Measurements from ENCODE around the gene CEP72.

The CEP72 gene

GRCh38 chr5:617896-618295 is 5.8 kb downstream of the CEP72 start:
- Mint-ChIP-seq H3K27me3 (no peaks in the 10 kb centered on the region), H3K4me1 (peaks cover 31% of the 10 kb centered on the region), H3K36me3 (ENCODE audit: insufficient read depth) (peaks cover 17% of the 10 kb centered on the region), H3K9me3 (no peaks in the 10 kb centered on the region), H3K4me3 (no peak overlapping the region), H3K27ac (ENCODE audit: low read depth) (no peak overlapping the region)
- ATAC-seq (replicated peaks; ENCODE audit: extremely low read depth, poor library complexity, severe bottlenecking) (no peak), DNase-seq (ENCODE audit: low spot score in 2 of 2) (no peak)

GRCh38 chr5:618450-618849 is 6.3 kb downstream of the CEP72 start:
- Mint-ChIP-seq H3K36me3 (ENCODE audit: insufficient read depth) (peaks cover 15% of the 10 kb centered on the region), H3K4me3 (no peak overlapping the region), H3K9me3 (no peaks in the 10 kb centered on the region), H3K4me1 (peaks cover 27% of the 10 kb centered on the region), H3K27ac (ENCODE audit: low read depth) (no peak overlapping the region), H3K27me3 (no peaks in the 10 kb centered on the region)
- DNase-seq (ENCODE audit: low spot score in 2 of 2) (no peak), ATAC-seq (replicated peaks; ENCODE audit: extremely low read depth, poor library complexity, severe bottlenecking) (no peak)

- DNase-seq (ENCODE audit: low spot score in 2 of 2): no peak
- ATAC-seq (replicated peaks; ENCODE audit: extremely low read depth, poor library complexity, severe bottlenecking): no peak
- Mint-ChIP-seq H3K9me3 (no peaks in the 10 kb centered on the region), H3K36me3 (ENCODE audit: insufficient read depth) (peaks cover 14% of the 10 kb centered on the region), H3K27me3 (no peaks in the 10 kb centered on the region), H3K4me3 (no peak overlapping the region), H3K4me1 (peaks cover 22% of the 10 kb centered on the region), H3K27ac (ENCODE audit: low read depth) (no peak overlapping the region)
These were observed 7.3 kb downstream of the CEP72 start for GRCh38 chr5:619444-619843.

GRCh38 chr5:620152-620551 is 8.0 kb downstream of the CEP72 start:
- H3K27me3 Mint-ChIP-seq: no peaks in the 10 kb centered on the region
- H3K9me3 Mint-ChIP-seq: no peaks in the 10 kb centered on the region
- no peak for ATAC-seq (replicated peaks; ENCODE audit: extremely low read depth, poor library complexity, severe bottlenecking)
- H3K4me1 Mint-ChIP-seq: peaks cover 16% of the 10 kb centered on the region
- DNase-seq (ENCODE audit: low spot score in 2 of 2): no peak
- H3K36me3 Mint-ChIP-seq (ENCODE audit: insufficient read depth): peaks cover 13% of the 10 kb centered on the region
- H3K27ac Mint-ChIP-seq (ENCODE audit: low read depth): no peak overlapping the region
- H3K4me3 Mint-ChIP-seq: no peak overlapping the region

- Mint-ChIP-seq H3K9me3 (no peaks in the 10 kb centered on the region), H3K4me1 (peaks cover 14% of the 10 kb centered on the region), H3K27ac (ENCODE audit: low read depth) (no peak overlapping the region), H3K27me3 (no peaks in the 10 kb centered on the region), H3K36me3 (ENCODE audit: insufficient read depth) (peaks cover 14% of the 10 kb centered on the region), H3K4me3 (no peak overlapping the region)
- DNase-seq (ENCODE audit: low spot score in 2 of 2) (no peak), ATAC-seq (replicated peaks; ENCODE audit: extremely low read depth, poor library complexity, severe bottlenecking) (no peak)
These were observed 8.5 kb downstream of the CEP72 start for GRCh38 chr5:620586-621180.

- no peak for DNase-seq (ENCODE audit: low spot score in 2 of 2)
- Mint-ChIP-seq H3K4me1 (peaks cover 12% of the 10 kb centered on the region), H3K27ac (ENCODE audit: low read depth) (no peak overlapping the region), H3K9me3 (no peaks in the 10 kb centered on the region), H3K27me3 (no peaks in the 10 kb centered on the region), H3K4me3 (no peak overlapping the region), H3K36me3 (ENCODE audit: insufficient read depth) (peaks cover 13% of the 10 kb centered on the region)
- no peak for ATAC-seq (replicated peaks; ENCODE audit: extremely low read depth, poor library complexity, severe bottlenecking)
These were observed 9.2 kb downstream of the CEP72 start for GRCh38 chr5:621341-621761.

GRCh38 chr5:622359-622758 is 10.2 kb downstream of the CEP72 start:
- H3K9me3 Mint-ChIP-seq: no peaks in the 10 kb centered on the region
- no peaks in the 10 kb centered on the region for H3K27me3 Mint-ChIP-seq
- no peak overlapping the region for H3K27ac Mint-ChIP-seq (ENCODE audit: low read depth)
- H3K4me1 Mint-ChIP-seq: peaks cover 5% of the 10 kb centered on the region
- ATAC-seq (replicated peaks; ENCODE audit: extremely low read depth, poor library complexity, severe bottlenecking) (no peak), DNase-seq (ENCODE audit: low spot score in 2 of 2) (no peak)
- H3K36me3 Mint-ChIP-seq (ENCODE audit: insufficient read depth): peaks cover 11% of the 10 kb centered on the region
- H3K4me3 Mint-ChIP-seq: no peak overlapping the region

- no peaks in the 10 kb centered on the region for H3K9me3 Mint-ChIP-seq
- H3K27ac Mint-ChIP-seq (ENCODE audit: low read depth): no peak overlapping the region
- DNase-seq (ENCODE audit: low spot score in 2 of 2): no peak
- H3K4me1 Mint-ChIP-seq: peaks cover 5% of the 10 kb centered on the region
- no peak for ATAC-seq (replicated peaks; ENCODE audit: extremely low read depth, poor library complexity, severe bottlenecking)
- peaks cover 13% of the 10 kb centered on the region for H3K36me3 Mint-ChIP-seq (ENCODE audit: insufficient read depth)
- H3K27me3 Mint-ChIP-seq: no peaks in the 10 kb centered on the region
- no peak overlapping the region for H3K4me3 Mint-ChIP-seq
These were observed 10.9 kb downstream of the CEP72 start for GRCh38 chr5:622946-623522.

GRCh38 chr5:623531-623930 is 11.4 kb downstream of the CEP72 start:
- no peak for ATAC-seq (replicated peaks; ENCODE audit: extremely low read depth, poor library complexity, severe bottlenecking)
- Mint-ChIP-seq H3K36me3 (ENCODE audit: insufficient read depth) (peaks cover 12% of the 10 kb centered on the region), H3K27ac (ENCODE audit: low read depth) (no peak overlapping the region), H3K27me3 (no peaks in the 10 kb centered on the region), H3K9me3 (no peaks in the 10 kb centered on the region), H3K4me3 (no peak overlapping the region), H3K4me1 (peaks cover 5% of the 10 kb centered on the region)
- no peak for DNase-seq (ENCODE audit: low spot score in 2 of 2)

GRCh38 chr5:624118-624950 is 12.2 kb downstream of the CEP72 start:
- no peak overlapping the region for H3K4me3 Mint-ChIP-seq
- no peaks in the 10 kb centered on the region for H3K9me3 Mint-ChIP-seq

GRCh38 chr5:624951-625230 is 12.8 kb downstream of the CEP72 start:
- ATAC-seq (replicated peaks; ENCODE audit: extremely low read depth, poor library complexity, severe bottlenecking): no peak
- no peak for DNase-seq (ENCODE audit: low spot score in 2 of 2)
- Mint-ChIP-seq H3K4me3 (no peak overlapping the region), H3K9me3 (no peaks in the 10 kb centered on the region), H3K36me3 (ENCODE audit: insufficient read depth) (peaks cover 12% of the 10 kb centered on the region), H3K27me3 (no peaks in the 10 kb centered on the region), H3K27ac (ENCODE audit: low read depth) (no peak overlapping the region), H3K4me1 (peaks cover 5% of the 10 kb centered on the region)

More at GRCh38 chr5:624118-624950, 12.2 kb downstream of the CEP72 start:
- H3K4me1 Mint-ChIP-seq: peaks cover 5% of the 10 kb centered on the region
- H3K27me3 Mint-ChIP-seq: no peaks in the 10 kb centered on the region
- DNase-seq (ENCODE audit: low spot score in 2 of 2) (no peak), ATAC-seq (replicated peaks; ENCODE audit: extremely low read depth, poor library complexity, severe bottlenecking) (no peak)
- H3K36me3 Mint-ChIP-seq (ENCODE audit: insufficient read depth): peaks cover 12% of the 10 kb centered on the region
- no peak overlapping the region for H3K27ac Mint-ChIP-seq (ENCODE audit: low read depth)

GRCh38 chr5:625516-625915 is 13.4 kb downstream of the CEP72 start:
- DNase-seq (ENCODE audit: low spot score in 2 of 2): no peak
- no peak overlapping the region for H3K27ac Mint-ChIP-seq (ENCODE audit: low read depth)
- H3K36me3 Mint-ChIP-seq (ENCODE audit: insufficient read depth): peaks cover 10% of the 10 kb centered on the region
- H3K4me1 Mint-ChIP-seq: peaks cover 5% of the 10 kb centered on the region
- H3K27me3 Mint-ChIP-seq: no peaks in the 10 kb centered on the region
- no peak for ATAC-seq (replicated peaks; ENCODE audit: extremely low read depth, poor library complexity, severe bottlenecking)
- no peak overlapping the region for H3K4me3 Mint-ChIP-seq
- no peaks in the 10 kb centered on the region for H3K9me3 Mint-ChIP-seq

- H3K27me3 Mint-ChIP-seq: no peaks in the 10 kb centered on the region
- peaks cover 10% of the 10 kb centered on the region for H3K36me3 Mint-ChIP-seq (ENCODE audit: insufficient read depth)
- no peak overlapping the region for H3K4me3 Mint-ChIP-seq
- no peak for ATAC-seq (replicated peaks; ENCODE audit: extremely low read depth, poor library complexity, severe bottlenecking)
- no peaks in the 10 kb centered on the region for H3K9me3 Mint-ChIP-seq
- no peak for DNase-seq (ENCODE audit: low spot score in 2 of 2)
- H3K27ac Mint-ChIP-seq (ENCODE audit: low read depth): no peak overlapping the region
- peaks cover 5% of the 10 kb centered on the region for H3K4me1 Mint-ChIP-seq
These were observed 14.7 kb downstream of the CEP72 start for GRCh38 chr5:626850-627249.

All from central memory CD8-positive, alpha-beta T cell (primary cell).